DOHH2 (cell line): ENCODE measurements around the gene ZNF22.
A peak's percentile ranks its signal among the peaks of the same experiment; 100 is the strongest.

Source experiments
- H3F3A ChIP-seq: fragments of 200-600 bp; sonication (generic), shearing (Covaris generic); 2 replicates; pipeline ENCODE4 v1.6.0; 2016; ENCODE audit warnings: antibody characterized with exemption, mild to moderate bottlenecking; ENCODE audit not compliant: control insufficient read depth, insufficient read depth
- H3K27ac ChIP-seq: fragments of 200-600 bp; sonication (generic); 2 replicates; pipeline ENCODE4 v1.5.1; 2014; ENCODE audit warnings: low read depth, mild to moderate bottlenecking, low read length, moderate library complexity
- H3K27me3 ChIP-seq: fragments of 200-600 bp; sonication (generic); 2 replicates; pipeline ENCODE4 v1.6.1; 2014; ENCODE audit warnings: mild to moderate bottlenecking, low read length, mixed read lengths; ENCODE audit not compliant: control insufficient read depth
- H3K36me3 ChIP-seq: fragments of 200-600 bp; sonication (generic); 2 replicates; pipeline ENCODE4 v1.6.1; 2014; ENCODE audit warnings: mild to moderate bottlenecking, low read length, moderate library complexity, mixed read lengths; ENCODE audit not compliant: control insufficient read depth
- H3K4me1 ChIP-seq: fragments of 200-600 bp; sonication (generic); 2 replicates; pipeline ENCODE4 v1.6.1; 2014; ENCODE audit warnings: mild to moderate bottlenecking, low read length, mixed read lengths; ENCODE audit not compliant: control insufficient read depth
- H3K4me2 ChIP-seq: fragments of 200-600 bp; sonication (generic); 2 replicates; pipeline ENCODE4 v1.6.0; 2014; ENCODE audit warnings: mild to moderate bottlenecking, low read length, moderate library complexity
- H3K4me3 ChIP-seq: fragments of 200-600 bp; sonication (generic); 2 replicates; pipeline ENCODE4 v1.5.1; 2014; ENCODE audit warnings: mild to moderate bottlenecking, low read length, mixed read lengths
- H3K79me2 ChIP-seq: fragments of 200-600 bp; sonication (generic); 2 replicates; pipeline ENCODE4 v1.6.1; 2014; ENCODE audit warnings: mild to moderate bottlenecking, low read length, mixed read lengths; ENCODE audit not compliant: control insufficient read depth
- H3K9me2 ChIP-seq: fragments of 200-600 bp; sonication (generic); replicated peaks from 2 replicates; pipeline ENCODE4 v1.6.1; 2014; ENCODE audit warnings: mild to moderate bottlenecking, low read length, mixed read lengths; ENCODE audit not compliant: control insufficient read depth
- H3K9me3 ChIP-seq: fragments of 200-600 bp; sonication (generic); 2 replicates; pipeline ENCODE4 v1.6.1; 2014; ENCODE audit warnings: antibody characterized with exemption, low read length, mixed read lengths; ENCODE audit not compliant: control insufficient read depth, insufficient read depth
- H4K20me1 ChIP-seq: fragments of 200-600 bp; sonication (generic); 2 replicates; pipeline ENCODE4 v1.6.0; 2014; ENCODE audit warnings: low read depth, mild to moderate bottlenecking, antibody characterized with exemption, low read length, moderate library complexity; ENCODE audit not compliant: control insufficient read depth, insufficient read depth
- CTCF ChIP-seq: fragments of 200-600 bp; sonication (generic); IDR thresholded peaks from one replicate; pipeline ENCODE4 v1.5.1; 2014; ENCODE audit warnings: antibody characterized with exemption, mild to moderate bottlenecking, low read depth, low read length; ENCODE audit not compliant: poor library complexity, severe bottlenecking
- EZH2phosphoT487 ChIP-seq: fragments of 200-600 bp; sonication (generic); IDR thresholded peaks from 2 replicates; pipeline ENCODE4 v1.6.1; 2017; ENCODE audit warnings: borderline replicate concordance, mild to moderate bottlenecking, antibody characterized with exemption, low read length, moderate library complexity, mixed read lengths

The ZNF22 gene

GRCh38 chr10:44960482-44961229 is 40.1 kb upstream of the ZNF22 start:
- Histone ChIP-seq H3K4me3 (no peak overlapping the region), H4K20me1 (no peaks in the 10 kb centered on the region), H3K4me1 (peaks cover 65% of the 10 kb centered on the region), H3K9me2 (no peaks in the 10 kb centered on the region), H3K36me3 (no peaks in the 10 kb centered on the region), H3K79me2 (peaks cover 10% of the 10 kb centered on the region), H3F3A (0 out of 2 replicates have a peak, but pooled peaks cover 5% of the 10 kb centered on the region), H3K27me3 (no peaks in the 10 kb centered on the region), H3K9me3 (no peaks in the 10 kb centered on the region), H3K4me2 (peak overlapping the region; percentile 26), H3K27ac (no peak overlapping the region)
- no peak for TF ChIP-seq EZH2phosphoT487
- TF ChIP-seq CTCF = no peak

GRCh38 chr10:44961230-44961571 is 39.5 kb upstream of the ZNF22 start:
- Histone ChIP-seq H3K9me3 (no peaks in the 10 kb centered on the region), H4K20me1 (no peaks in the 10 kb centered on the region), H3K4me3 (no peak overlapping the region), H3K4me1 (peaks cover 70% of the 10 kb centered on the region), H3K36me3 (no peaks in the 10 kb centered on the region), H3K79me2 (peaks cover 10% of the 10 kb centered on the region), H3K27ac (no peak overlapping the region), H3K9me2 (no peaks in the 10 kb centered on the region), H3F3A (0 out of 2 replicates have a peak, but pooled peaks cover 5% of the 10 kb centered on the region), H3K27me3 (no peaks in the 10 kb centered on the region), H3K4me2 (peak overlapping the region; percentile 26)
- TF ChIP-seq EZH2phosphoT487 (no peak), CTCF (no peak)

GRCh38 chr10:44961931-44962750 is 38.6 kb upstream of the ZNF22 start:
- Histone ChIP-seq H3K36me3 (no peaks in the 10 kb centered on the region), H4K20me1 (no peaks in the 10 kb centered on the region), H3K4me2 (no peak overlapping the region), H3K4me1 (peaks cover 78% of the 10 kb centered on the region), H3K9me2 (no peaks in the 10 kb centered on the region), H3K9me3 (no peaks in the 10 kb centered on the region), H3K79me2 (peaks cover 10% of the 10 kb centered on the region), H3F3A (0 out of 2 replicates have a peak, but pooled peaks cover 5% of the 10 kb centered on the region), H3K27me3 (no peaks in the 10 kb centered on the region), H3K4me3 (no peak overlapping the region), H3K27ac (no peak overlapping the region)
- TF ChIP-seq CTCF (no peak), EZH2phosphoT487 (no peak)
